HG02678 (cell line): ENCODE measurements around the gene GAB3.
"Not testable (repeated sequence)": the region's sequence is repeated elsewhere in the genome, so short reads cannot be mapped to it uniquely, and the experiment has no call there.

ENCODE experiments used
- ATAC-seq: cut with Tn5 transposase; IDR thresholded peaks from one replicate; pipeline ENCODE4 v1.9.1; 2021; ENCODE audit warnings: mild to moderate bottlenecking, moderate library complexity; ENCODE audit not compliant: unreplicated experiment

GAB3 gene

DNA sequence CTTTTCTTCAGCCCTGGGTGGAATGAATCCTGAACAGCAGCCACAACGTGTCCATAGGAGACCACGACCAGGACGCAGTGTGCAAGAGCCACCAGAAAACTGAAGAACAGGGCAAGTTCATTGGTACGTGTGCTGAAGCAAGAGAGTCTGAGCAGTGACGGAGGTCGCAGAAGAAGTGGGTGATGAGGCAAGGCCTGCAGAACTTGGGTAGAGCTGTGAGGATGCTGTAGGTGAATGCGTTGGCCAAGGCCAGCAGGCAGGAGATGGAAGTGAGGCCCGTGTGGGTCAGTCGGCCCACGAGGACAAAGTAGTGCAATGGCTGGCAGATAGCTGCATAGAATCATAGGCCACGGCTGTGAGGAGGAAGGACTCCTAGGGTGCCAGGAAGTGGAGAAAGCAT, 91.9 kb downstream of the GAB3 start:
- no peak for ATAC-seq

DNA sequence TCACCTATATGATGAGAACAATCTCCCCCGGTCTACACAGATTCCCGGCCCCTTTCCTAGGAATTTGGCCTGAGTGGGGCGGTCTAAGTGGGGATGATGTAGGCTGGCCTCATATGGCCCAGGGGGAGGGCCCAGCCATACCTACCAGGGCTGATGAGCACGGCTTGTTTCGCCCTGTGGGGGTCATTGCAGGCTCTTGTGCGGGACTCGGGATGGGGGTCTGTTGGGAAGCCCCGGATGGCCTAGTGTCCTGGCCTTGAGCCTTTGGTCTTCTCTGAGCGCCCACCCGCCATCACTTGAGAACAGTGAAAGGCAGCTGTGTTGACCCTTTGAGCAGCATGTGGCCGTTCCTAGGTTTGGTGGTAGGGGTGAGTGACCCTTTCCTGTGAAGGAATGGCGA, 92.7 kb downstream of the GAB3 start:
- ATAC-seq = no peak

DNA sequence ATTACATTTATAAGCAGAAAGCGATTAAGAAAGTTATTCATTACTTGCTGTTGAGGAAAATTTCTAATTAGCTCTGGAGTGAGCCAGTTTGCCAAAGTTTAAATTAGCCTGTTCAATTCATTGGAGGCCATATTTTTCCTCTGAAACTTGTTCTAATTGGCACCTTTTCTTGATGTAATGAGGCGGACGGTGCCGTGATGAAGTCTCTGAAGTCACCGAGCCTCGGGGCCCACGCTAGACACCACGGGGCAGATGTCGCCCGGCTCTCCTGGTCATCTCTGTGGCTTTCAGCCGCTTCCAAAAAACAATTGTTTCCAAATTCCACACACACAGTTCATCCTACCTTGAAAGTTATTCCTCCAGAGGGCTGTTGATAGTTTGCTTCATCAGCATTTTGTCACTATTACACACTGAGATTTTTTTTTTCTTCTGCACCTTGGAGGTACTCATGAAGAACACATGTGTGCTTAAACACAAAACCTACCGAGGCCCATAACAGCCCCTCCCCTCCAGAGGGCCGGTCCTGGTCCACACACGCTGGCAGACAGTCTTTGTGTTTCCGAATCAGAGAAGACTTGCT, 93.6 kb downstream of the GAB3 start:
- ATAC-seq = no peak

DNA sequence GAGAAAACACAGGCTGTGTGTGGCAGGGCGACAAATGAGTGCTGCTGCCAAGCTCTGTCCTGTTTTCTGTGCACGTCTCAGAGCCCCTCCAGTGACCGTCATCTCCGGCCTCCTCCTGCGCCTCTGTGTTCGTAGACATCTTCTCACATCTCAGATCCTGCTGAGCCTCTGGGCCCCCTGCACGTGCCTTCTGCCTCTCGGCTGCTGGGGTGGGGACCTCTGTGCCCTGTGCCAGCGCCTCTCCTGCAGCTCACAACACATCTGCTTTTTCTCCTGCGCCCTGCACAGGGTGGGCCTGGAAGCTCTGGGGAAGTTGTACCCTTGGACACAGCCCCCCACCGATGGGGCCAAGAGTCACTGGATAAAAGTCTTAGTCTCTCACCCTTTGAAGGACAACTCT, 95.1 kb downstream of the GAB3 start:
- ATAC-seq = no peak

DNA sequence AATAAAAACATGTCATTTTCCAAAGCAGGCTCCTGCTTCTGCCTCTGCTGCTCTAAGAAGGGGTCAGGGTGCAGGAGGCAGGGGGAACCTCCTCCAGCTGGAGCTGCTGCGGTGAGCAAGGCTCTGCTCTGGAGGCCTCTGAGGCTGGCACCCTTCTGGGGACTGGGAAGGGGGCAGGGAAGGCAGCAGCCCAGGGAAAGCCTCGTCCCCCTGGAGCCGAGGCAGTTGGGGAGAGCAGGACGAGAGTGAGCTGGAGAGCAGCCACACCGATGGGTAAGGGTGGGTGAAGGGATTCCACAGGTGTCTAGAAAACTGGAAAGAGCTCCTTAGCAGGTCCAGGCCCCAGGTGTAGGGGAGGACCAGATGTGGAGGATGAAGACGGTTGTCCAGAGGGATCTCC, 95.5 kb downstream of the GAB3 start:
- ATAC-seq = no peak

DNA sequence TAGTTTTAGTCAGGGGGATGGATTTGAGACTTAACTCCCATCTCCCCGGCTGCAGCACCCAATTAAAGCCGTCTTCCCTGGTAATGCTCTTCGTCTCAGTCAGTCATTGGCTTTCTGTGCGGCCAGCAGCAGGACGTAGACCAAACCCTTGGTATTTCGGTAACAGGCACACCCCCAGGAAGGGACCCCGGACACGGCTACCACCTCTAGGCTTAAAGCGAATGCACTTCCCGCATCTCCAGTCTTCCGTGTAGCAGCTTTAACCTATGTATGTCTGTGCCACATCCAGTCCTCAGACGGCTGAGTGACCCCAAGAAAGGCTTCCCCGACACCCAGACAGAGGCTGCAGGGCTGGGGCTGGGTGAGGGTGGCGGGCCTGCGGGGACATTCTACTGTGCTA, 96.0 kb downstream of the GAB3 start:
- ATAC-seq = no peak

DNA sequence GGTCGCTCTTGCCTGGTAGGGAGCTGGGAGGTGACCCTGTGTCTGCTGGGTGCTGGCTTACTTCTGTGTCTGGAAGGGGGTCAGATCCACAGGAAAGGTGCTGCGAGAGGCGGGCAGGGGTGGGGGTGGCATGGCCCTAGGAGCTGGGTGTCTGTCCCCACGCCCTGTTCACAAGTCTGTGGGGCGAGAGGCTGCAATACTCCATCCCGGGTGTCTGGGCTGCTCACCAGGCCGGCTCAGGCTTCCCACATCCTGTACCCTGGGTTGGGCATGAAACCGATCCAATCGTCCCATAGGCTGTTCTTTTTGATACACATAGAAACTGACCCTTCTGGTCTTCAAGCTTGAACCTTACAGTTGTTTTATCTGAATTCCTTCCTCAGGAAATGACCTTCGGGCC, 96.5 kb downstream of the GAB3 start:
- ATAC-seq = no peak

DNA sequence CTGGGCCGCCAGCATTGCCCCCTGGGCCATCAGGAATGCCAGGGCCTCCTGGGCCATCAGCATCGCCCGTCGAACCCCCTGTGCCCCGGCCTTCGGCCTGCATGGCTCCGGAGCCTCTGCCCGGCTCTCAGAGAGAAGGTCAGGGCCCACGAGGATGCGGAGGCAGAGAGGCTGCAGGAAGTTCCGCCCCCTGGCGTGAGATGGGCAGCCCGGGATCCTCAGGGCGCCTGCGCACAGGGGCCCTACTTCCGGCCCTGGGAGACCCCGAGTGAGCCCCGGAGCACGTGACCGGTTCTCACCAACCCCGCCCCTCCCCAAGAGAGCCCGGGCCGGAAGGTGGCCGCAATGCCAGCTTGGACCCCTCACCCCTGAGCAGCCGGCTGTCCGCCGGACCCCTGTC, 97.5 kb downstream of the GAB3 start, which contains the start of gene CTAG2:
TSS of gene CTAG2 (minus strand) at position 167 of the 400 bp plus-strand sequence. CDS start at position 103, 64 bp downstream.
- not testable (repeated sequence) for ATAC-seq

DNA sequence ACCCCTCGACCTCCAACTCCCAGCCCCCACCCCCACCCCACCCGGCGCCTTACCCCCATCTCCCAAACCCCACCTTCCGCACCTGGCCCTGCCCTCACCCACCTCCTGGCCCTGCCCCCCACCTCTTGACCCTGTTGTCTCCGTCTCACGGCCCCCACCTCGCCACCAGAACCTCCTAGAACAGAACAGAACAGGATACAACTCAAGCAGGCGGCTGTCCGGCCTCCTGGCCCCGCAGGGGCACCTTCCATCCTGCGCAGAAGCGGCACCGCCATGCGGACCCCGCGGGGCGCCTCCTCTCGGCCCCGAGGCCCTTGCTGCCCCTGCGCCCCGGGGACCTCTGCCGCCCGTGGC, 97.9 kb downstream of the GAB3 start:
- no peak for ATAC-seq

DNA sequence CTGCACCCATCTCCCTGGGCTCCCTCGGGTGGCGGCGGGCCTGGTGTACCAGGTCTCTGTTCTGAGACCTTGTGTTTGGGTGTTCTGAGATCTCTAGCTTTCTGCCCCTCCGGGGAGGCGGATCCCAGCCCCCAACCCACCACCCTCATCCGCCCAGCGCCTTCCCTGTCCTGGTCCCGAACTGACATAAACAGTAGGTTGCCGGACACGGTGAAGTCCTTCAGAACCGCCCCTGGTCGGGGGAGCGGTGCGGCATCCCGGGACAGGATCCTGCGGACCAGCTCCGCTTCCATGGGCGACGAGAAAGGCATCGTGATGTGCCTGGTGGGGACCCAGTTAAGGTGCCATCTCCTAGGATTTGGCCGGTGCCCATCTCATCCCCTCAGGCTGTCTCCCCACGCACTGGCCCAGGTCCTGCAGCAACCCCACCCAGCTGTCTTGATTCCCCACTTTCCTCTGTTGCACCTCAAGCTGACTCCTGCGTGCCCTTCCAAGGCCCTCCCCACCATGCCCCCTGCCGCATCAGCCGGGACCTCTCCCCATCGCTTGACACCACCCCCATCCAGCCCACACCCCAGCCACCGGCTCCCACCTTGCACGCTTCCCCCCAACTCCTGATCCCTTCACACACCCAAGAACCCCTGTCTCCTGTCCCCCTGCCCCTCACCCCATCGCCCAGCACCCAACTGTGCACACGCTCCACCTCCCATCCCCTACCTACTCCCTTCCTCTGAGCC, 98.4 kb downstream of the GAB3 start:
- no peak for ATAC-seq

DNA sequence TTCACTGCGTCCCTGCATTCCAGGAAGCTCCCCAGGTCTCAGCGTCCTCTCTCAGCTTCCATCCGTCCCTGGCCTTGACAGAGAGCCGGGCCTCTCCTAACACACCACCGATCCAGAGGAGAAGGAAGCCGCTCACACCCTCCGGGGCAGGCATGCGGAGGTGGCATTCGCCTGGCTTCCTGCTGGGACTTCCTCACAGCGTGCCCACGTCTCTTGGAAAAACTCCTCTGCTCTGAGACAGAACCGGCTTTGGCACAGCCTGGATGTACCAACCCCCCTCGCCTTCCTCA, 100.7 kb downstream of the GAB3 start:
- no peak for ATAC-seq

DNA sequence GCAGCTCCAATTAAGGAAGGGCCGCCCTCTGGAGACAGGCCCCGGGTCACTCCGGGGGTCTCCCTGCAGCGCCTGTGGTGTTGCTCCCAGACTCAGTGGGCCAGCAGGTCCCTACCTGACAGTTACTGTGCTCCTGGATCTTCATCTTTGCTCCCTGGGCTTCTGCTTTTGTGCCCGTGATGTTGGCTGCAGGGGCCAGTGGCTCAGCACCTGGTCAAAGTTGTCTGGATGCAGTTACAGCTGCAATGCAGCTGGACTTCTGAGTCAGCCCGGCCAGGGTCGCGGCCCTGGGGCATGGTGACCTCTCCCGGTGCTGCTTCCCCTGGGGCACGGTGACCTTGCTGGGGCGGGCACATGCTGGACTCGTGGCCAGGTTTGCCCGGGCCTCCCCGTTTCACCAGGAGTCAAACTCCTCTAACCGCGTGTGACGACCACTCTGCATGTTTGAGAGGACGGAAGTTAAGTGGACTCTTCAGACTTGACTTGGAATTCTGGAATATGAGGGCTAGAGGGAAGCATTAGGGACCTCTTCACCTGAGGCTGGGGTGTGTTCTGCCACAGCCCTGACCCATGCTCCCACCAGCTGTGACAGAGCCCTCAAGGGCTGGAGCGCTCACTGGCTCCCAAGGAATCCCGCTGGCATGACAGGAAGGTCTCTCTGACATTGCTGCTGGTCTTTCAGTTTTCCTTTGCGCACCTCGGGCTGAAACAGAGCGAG, 101.2 kb downstream of the GAB3 start:
- no peak for ATAC-seq

DNA sequence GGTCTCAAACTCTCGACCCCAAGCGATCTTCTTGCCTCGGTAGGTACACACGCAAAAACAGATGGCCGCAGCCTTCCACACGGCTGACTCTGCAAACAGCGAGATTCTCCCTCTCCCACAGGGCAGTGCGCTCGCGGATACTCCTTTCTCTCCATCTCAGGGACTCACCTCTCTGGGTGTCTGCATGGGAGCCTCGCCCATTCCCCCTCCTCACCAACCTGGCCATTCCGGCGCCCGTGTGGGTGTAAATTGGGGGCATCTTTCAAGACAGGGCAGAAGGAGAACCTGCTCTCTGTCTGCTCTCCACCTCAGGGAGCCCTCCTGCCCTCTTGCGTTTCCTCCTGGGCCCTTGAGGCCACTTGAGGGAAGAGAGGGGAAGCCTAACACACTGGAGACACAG, 101.9 kb downstream of the GAB3 start:
- no peak for ATAC-seq

DNA sequence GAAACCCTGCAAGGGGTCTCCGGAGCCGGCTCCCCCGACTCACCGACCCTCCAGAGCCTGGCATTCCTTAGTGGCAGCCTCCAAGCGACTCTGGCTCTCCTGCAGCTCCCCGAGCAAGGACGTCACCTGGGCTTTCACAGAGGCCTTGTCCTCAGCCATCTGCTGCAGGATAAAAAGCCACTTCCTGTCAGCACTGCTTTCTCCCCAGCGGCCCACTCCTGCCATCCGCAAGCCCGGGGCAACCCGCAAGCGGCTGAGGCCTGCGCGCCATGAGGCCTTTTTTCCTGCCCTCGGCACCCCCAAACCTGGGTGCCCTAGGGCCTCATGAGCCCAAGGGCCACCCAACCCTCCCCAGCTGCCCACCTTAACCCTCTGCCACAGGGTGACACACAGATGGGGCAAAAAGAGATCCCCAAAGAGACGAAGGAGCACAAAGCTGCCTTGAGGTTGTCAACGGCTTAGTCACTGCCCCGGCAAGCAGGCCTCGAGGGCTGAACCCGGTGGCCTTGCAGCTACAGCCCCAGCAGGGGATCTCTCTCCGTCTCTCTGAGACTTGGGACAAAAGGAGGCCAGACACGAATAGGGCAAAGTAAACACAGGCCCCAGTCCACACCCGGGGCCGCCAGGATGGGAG, 105.0 kb downstream of the GAB3 start:
- not testable (repeated sequence) for ATAC-seq

DNA sequence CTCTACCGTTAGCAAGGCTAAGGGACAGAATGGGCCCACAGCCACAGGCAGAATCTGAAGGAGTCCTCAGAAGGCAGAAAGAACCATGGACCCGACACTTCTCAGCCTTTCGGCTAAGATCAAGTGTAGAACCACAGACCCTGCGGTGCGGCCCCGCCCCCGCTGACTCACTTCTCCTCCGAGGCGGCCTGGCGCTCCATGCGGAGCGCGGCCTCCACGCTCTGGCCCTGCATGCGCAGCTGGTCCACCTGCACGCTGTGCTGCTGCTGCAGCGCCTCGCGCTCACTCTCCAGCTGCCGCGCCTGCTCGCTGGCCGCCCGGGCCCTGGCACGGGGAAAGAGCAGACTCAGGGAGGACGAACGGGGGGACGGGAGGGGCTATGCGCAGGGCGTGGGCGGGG, 107.2 kb downstream of the GAB3 start:
- not testable (repeated sequence) for ATAC-seq

DNA sequence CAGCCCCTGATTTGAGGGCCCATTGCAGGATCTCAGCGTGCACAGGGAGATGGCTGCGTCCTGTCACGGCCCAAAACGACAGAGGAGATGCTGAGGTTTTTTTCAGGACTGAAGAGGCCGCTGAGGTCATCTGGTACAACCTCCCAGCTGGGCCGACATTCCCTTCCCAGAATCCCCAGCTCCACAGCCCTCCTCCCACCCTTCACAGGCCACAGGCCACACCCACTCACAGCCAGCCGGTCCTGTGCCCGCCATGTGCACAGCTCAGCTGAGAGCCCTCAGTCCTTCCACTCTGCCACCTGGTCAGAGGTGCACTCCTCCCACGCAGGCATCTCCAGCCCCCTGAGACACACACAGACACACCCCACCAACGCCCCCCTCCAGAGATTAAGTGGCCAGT, 109.1 kb downstream of the GAB3 start:
- ATAC-seq = not testable (repeated sequence)

DNA sequence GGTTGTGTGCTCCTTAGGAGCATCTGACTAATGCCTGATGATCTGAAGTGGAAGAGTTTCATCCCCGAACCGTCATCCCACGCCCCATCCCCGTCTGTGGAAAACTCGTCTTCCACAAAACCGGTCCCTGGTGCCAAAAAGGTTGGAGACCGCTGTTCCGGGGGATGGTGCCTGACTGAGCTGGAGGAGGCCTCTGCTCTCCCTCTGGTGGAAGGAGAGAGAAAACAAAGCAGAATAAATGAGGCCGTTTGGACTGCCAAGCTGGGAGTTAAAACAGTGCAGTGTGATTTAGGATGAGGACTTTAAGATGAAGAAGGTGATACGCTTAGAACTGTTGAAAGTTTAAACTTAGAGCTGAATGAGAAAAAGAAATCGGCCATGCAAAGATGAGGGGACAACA, 117.2 kb downstream of the GAB3 start:
- ATAC-seq = not testable (repeated sequence)

DNA sequence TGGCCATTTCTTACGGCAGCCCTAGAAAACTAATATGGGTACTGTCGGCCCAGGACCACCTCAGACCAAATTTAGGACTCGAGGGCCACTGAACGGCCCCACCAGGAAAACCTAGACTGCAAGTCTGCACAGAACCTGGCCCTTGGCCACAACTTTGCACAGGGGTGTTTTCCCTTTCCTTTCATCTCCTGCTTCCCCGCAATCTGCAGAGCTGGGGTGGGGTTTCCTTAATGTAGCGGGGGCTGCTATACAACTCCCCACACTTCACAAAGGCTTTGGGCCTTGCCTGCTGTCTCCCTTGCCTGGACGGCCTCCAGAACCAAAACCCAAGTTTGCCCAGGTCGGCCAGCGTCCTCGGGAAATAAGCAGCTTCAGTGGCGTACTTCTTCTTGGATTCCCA, 119.9 kb downstream of the GAB3 start:
- not testable (repeated sequence) for ATAC-seq

DNA sequence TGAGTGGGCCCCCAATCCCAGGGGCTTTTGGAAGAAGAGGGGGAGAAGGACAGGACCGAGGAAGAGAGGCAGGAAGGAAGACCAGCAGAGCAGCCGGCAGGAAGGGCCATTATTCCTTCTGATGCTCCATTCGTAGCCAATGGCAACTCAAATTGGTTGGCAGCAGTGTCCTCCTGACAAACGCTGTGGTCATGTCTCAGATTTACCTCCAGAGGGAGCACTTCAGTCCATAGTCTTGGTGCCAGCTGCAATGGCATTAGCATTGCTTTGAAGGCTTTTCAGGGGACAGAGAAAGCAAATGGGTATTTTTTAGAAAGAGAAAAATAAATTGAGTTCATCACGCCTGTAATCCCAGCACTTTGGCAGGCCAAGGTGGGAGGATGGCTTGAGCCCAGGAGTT, 121.9 kb downstream of the GAB3 start:
- ATAC-seq = not testable (repeated sequence)
